Hippocampal formation (tissue), 2 donors: ENCODE results near the gene MROH2B.

Experiments
- DNase-seq, 2 donors: peaks; one replicate each; lab custom pipeline; 2025; lab: John Stamatoyannopoulos, UW

MROH2B gene

DNA sequence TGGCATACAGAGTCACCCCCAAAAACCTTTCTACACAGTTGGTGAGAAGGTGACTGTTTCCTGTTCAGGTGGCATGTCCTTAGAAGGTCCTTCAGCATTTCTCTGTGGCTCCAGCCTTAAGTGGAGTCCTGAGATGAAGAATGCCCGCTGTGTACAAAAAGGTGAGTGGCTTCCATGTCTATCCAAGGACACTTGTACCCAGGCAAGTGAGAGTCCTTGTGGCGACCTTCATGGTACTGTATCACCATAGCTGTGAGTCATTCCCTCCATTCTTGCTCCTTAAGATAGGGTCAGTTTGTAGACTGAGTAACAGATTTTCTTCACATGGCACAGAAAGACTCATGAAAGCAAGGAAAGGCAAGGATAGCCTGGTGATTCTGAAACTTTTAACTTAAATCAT, 98.7 kb downstream of the MROH2B start:
- no peak for DNase-seq

DNA sequence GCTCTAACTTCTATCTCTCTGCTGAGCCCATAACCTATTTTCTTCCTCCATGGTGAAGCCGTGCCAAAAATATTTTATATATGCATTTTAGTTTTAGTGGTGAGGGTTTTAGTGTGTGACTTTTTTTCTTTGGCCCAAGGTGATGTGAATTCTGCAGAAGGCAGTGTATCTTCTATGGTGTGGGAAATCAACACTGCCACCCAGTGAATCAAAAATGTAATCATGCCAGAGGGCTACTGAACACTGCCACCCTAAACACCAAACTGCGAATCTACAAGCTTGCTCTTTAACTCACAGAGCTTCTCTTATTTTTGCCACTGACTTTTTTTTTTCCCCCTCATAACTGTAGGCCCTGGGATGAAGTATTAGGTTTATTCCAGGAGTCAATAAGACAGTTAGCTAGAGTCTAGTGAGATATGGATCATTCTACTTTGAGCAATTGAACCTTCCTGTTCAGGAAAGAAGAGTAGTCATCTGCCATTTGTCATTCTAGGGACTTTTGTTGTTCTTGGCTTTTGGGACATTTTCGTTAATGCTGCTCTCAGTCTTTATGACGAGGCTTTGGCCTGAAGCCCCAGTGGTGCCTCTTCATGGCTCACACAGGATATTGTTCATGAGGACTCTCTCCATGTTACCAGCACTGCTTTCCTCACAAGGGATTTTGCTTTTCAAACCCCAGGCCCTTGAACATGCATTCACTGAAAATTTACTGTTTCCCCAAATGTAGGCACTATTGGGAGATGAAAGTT, 108.8 kb downstream of the MROH2B start:
- no peak for DNase-seq

DNA sequence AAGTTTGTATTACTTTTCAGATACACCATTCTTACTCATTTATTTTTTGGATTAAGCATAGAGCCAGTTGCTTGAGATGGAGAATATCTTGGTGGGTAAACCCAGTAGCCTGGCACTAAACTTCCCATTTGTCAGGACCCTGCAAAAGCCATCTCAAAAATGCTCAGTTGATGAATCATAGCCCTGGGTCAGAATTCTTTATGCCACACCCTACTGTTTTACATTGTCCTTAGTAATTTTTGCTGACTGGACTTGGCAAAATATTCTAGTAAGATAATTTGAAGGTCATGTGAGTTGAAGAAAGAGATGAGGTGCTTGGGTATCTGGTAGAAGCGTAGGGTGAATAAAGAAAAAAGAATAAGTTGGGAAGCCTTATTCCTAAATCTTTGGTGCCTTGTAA, 111.1 kb downstream of the MROH2B start:
- DNase-seq: no peak

DNA sequence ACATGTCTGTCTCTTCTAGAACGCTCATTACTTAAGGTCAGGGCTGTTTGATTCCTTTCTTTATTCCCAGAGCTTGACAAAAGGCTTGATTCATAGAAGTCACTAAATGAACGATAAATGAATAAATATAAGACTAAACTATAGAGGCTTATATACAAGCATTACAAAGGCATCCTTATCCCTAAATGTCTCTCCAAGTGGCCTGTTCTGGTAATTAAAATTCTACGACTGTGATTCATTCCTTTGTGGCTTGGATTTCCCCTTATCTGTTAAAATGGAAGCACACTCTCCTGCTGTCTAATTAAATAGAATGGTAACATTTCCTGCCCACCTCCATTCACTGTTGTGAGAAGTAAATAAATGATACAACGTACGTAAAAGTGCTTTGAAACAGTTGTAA, 112.3 kb downstream of the MROH2B start:
- no peak for DNase-seq

DNA sequence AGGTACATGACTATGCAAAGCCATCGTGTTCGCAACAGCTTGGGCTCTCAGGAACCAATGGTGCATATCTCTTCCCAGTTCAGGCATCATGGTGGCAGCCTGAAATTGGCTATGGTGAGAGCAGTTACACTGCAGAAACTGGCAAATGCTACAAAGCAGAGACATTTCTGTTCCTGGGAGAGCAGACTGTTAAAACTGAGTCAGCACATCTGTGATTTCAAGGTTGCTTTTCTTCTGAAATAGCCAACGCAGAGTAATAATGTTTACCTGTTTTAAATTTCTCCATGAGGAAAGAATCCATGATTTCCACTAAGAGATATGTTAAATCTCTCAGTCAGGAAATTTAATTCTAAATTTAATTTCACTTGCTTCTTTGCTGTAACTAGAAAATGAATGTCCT, 114.1 kb downstream of the MROH2B start:
- DNase-seq: no peak

DNA sequence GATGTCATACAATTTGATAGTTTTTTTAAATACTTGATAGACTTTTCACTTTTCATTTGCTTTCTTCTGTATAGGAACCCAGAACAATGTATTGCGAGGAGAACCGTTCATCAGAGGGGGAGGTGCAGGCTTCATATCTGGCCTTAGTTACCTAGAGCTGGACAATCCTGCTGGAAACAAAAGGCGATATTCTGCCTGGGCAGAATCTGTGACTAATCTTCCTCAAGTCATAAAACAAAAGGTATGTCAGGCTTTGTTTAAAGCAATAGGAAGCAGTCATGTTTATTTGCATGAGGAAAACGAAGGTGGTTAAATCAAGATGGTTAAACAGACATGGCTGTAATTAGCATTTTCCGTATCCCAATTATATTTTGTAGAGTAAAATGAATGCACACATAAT, 115.8 kb downstream of the MROH2B start:
- DNase-seq: no peak
